Tibial nerve (tissue), 4 donors: ENCODE results near the gene MED13L. TPM values are rescaled to one million over a fixed set of nuclear protein-coding genes. Genes with fewer than 3 reads are reported as not detected.

Experiments used
- DNase-seq, 2 donors: peaks; one replicate each; pipeline ENCODE4 v3.0.0-alpha.2; 2019; ENCODE audit warnings: low spot score in 2 of 2
- H3K27ac ChIP-seq, 4 donors: fragments of 200-600 bp; sonication (generic) in 3 of 4; one replicate each; pipeline ENCODE4 v1.5.1; 2017 to 2019; ENCODE audit warnings: mild to moderate bottlenecking in 1 of 4
- H3K27me3 ChIP-seq, 2 donors: fragments of 200-600 bp; sonication (generic) in 1 of 2; one replicate each; pipeline versions ENCODE4 v1.5.1 to v1.6.0; 2017 to 2019
- H3K36me3 ChIP-seq, 3 donors: fragments of 200-600 bp; sonication (generic); one replicate each; pipeline ENCODE4 v1.5.1; 2018 to 2019
- H3K4me1 ChIP-seq, 4 donors: fragments of 200-600 bp; sonication (generic) in 3 of 4; one replicate each; pipeline ENCODE4 v1.5.1; 2017 to 2019
- H3K4me3 ChIP-seq, 4 donors: fragments of 200-600 bp; sonication (generic) in 3 of 4; one replicate each; pipeline ENCODE4 v1.5.1; 2017 to 2019; ENCODE audit warnings: mild to moderate bottlenecking in 1 of 4, moderate library complexity in 1 of 4
- H3K9me3 ChIP-seq, 4 donors: fragments of 200-600 bp; sonication (generic) in 3 of 4; one replicate each; pipeline ENCODE4 v1.5.1; 2017 to 2019
- EP300 ChIP-seq, 2 donors: sonication (generic); formaldehyde crosslinking; IDR thresholded peaks; one replicate each; pipeline ENCODE4 v1.6.1; 2017; ENCODE audit warnings: antibody characterized with exemption in 2 of 2, mild to moderate bottlenecking in 1 of 2
- POLR2A ChIP-seq, 2 donors: fragments of 450-650 bp; IDR thresholded peaks; one replicate each; pipeline ENCODE4 v1.6.1; 2017; ENCODE audit warnings: antibody characterized with exemption in 2 of 2, mild to moderate bottlenecking in 2 of 2, moderate library complexity in 2 of 2
- WGBS, 2 donors: methylation state at CpG; one replicate each; pipeline ENCODE4 v1.1.5; 2018; 5-methylcytosine and 5-hydroxymethylcytosine counted together
- total RNA-seq, 4 donors: library from RNA; depleted of rRNA; stranded (reverse); fragments of >200 nt; gene quantifications; one replicate each; pipeline ENCODE4 v1.1.0, GENCODE V29; 2016
- TF ChIP-seq, protein P1 (sequence below), 5 experiments: fragments of 200-600 bp in 3 of 5; fragments of 450-650 bp in 2 of 5; sonication (generic) in 3 of 5; IDR thresholded peaks; one replicate each; pipeline ENCODE4 v1.5.1; 2016 to 2019; ENCODE audit warnings: antibody characterized with exemption in 5 of 5, mild to moderate bottlenecking in 3 of 5, moderate library complexity in 2 of 5

The MED13L gene
- total RNA-seq, 4 donors from 2014 or later = 138 to 234 (median 218) TPM

DNA sequence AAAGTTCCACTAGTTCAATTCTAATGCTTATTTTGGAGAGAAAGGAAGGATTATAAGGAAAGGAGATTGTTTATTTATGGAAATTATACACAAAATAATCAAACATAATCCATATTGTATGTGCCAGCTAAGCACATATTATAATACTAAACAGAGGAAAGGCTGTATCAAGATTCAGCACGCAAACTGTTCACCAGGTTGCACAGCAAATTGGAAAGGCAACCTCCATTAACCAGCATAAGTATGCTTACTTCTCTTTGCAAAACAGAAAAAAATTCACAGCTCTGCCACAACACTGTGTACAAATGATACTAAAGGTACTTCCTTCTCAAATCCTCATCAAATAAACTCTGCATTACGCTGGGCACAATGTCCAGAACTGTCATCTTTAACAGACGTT lies 146.3 kb downstream of the MED13L start:
- Histone ChIP-seq H3K9me3 (no peaks in the 10 kb centered on the region), H3K4me1 (peaks cover 0 to 100% (median 44%) of the 10 kb centered on the region in 4 donors), H3K27me3 (no peaks in the 10 kb centered on the region), H3K4me3 (no peak overlapping the region), H3K36me3 (no peaks in the 10 kb centered on the region), H3K27ac (no peak overlapping the region)
- TF ChIP-seq EP300 (IDR thresholded peaks at IDR 0.05) (no peak), POLR2A (IDR thresholded peaks at IDR 0.05) (no peak)
- TF ChIP-seq, protein P1, sequence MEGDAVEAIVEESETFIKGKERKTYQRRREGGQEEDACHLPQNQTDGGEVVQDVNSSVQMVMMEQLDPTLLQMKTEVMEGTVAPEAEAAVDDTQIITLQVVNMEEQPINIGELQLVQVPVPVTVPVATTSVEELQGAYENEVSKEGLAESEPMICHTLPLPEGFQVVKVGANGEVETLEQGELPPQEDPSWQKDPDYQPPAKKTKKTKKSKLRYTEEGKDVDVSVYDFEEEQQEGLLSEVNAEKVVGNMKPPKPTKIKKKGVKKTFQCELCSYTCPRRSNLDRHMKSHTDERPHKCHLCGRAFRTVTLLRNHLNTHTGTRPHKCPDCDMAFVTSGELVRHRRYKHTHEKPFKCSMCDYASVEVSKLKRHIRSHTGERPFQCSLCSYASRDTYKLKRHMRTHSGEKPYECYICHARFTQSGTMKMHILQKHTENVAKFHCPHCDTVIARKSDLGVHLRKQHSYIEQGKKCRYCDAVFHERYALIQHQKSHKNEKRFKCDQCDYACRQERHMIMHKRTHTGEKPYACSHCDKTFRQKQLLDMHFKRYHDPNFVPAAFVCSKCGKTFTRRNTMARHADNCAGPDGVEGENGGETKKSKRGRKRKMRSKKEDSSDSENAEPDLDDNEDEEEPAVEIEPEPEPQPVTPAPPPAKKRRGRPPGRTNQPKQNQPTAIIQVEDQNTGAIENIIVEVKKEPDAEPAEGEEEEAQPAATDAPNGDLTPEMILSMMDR (IDR thresholded peaks at IDR 0.05) = no peak
- 93 to 97% methylated on average over 3 of the region's 3 CpGs for WGBS, 2 donors
- DNase-seq = no peak

DNA sequence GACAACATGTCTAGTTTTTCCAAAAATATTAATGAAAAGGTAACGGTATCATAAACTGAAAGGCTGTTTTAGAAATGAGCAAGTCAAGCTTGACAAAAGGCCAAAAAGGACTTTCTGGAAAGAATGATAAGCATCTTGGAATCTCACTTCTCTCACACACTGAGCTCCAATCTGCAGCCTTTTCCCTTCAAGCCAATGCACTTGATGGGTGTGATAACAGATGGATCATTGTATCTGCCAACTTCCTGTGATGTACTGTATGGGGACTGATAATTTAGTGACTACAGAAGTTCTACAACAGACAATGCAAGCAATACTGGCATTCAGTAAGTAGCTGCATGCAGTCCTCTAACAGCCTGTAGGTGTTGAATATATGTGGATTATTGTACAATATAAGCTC lies 147.1 kb downstream of the MED13L start:
- H3K4me1 ChIP-seq = peaks cover 0 to 100% (median 48%) of the 10 kb centered on the region in 4 donors
- no peaks in the 10 kb centered on the region for H3K27me3 ChIP-seq
- DNase-seq = no peak
- no peak overlapping the region for H3K27ac ChIP-seq
- WGBS, 2 donors = 14 to 23% methylated on average over 1 of the region's 1 CpG
- no peak overlapping the region for H3K4me3 ChIP-seq
- no peaks in the 10 kb centered on the region for H3K36me3 ChIP-seq
- H3K9me3 ChIP-seq = no peaks in the 10 kb centered on the region
- TF ChIP-seq EP300 (IDR thresholded peaks at IDR 0.05) = no peak

DNA sequence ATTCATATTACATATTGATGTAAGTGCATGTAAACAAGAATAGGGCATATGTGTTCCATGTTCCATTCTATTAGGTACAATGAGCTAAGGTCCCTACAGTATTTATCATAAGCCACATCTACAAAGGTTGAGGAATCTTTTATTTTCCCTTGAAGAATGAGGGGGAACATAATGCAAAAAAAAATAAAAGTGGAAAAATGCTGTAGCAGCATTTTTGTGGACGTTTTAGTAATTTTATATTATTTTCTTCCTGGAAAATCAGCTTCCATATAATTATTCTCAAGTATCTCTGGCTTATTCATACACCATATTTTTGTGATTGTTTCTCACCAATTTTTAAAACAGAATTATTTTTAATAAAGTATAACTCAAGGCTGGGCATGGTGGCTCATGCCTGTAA lies 148.7 kb downstream of the MED13L start:
- Histone ChIP-seq H3K27ac (no peak overlapping the region), H3K27me3 (no peaks in the 10 kb centered on the region), H3K4me1 (peaks cover 0 to 99% (median 52%) of the 10 kb centered on the region in 4 donors), H3K36me3 (no peaks in the 10 kb centered on the region), H3K4me3 (no peak overlapping the region), H3K9me3 (no peaks in the 10 kb centered on the region)
- DNase-seq = no peak
- 37 to 39% methylated on average over 1 of the region's 1 CpG for WGBS, 2 donors
- no peak for TF ChIP-seq EP300 (IDR thresholded peaks at IDR 0.05)
- no peak for TF ChIP-seq POLR2A (IDR thresholded peaks at IDR 0.05)
- TF ChIP-seq, protein P1 (IDR thresholded peaks at IDR 0.05) = no peak

DNA sequence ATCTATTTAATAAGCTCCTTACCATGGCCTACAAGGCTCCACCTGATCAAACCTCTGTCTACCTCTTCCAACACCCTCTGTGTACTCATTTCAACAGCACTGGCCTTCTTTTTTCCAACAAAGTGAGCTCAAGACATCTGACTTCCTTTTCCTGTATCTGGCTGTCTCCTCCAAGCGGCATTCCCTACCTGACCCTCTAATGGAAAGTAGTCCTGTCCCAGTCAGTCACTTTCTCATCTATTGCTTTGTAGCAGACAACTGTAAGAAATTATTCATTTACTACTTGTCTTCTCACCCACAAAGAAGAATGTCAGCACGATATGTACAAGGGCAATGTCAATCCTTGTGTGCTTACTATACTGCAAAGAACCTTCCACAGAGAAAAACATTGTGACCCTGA lies 149.6 kb downstream of the MED13L start:
- peaks cover 0 to 99% (median 52%) of the 10 kb centered on the region in 4 donors for H3K4me1 ChIP-seq
- WGBS, 2 donors = 74 to 77% methylated on average over 2 of the region's 2 CpGs
- TF ChIP-seq POLR2A (IDR thresholded peaks at IDR 0.05) (no peak), EP300 (IDR thresholded peaks at IDR 0.05) (no peak)
- TF ChIP-seq, protein P1 (IDR thresholded peaks at IDR 0.05) = no peak
- H3K9me3 ChIP-seq = no peaks in the 10 kb centered on the region
- no peaks in the 10 kb centered on the region for H3K36me3 ChIP-seq
- DNase-seq = no peak
- no peak overlapping the region for H3K27ac ChIP-seq
- H3K4me3 ChIP-seq = no peak overlapping the region
- H3K27me3 ChIP-seq = no peaks in the 10 kb centered on the region

DNA sequence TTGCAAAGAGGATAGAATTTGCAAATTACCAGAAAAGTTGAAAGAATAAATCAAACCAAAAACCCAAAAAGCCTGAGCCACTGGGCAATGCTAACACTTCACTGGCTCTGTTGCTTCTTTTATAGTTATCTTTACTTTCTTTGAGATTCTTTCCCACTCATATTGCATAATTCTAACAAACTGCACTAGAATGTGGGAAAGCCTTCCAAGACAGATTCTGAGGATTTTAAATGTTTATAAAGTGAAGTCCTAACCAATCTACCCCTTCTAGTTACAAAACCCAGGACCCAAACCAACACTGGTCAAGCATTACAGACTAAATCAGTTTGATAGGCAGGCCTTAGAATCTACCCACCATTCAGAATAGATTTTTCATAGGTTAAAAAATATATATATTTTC lies 150.9 kb downstream of the MED13L start:
- H3K4me3 ChIP-seq = no peak overlapping the region
- no peak for TF ChIP-seq EP300 (IDR thresholded peaks at IDR 0.05)
- TF ChIP-seq POLR2A (IDR thresholded peaks at IDR 0.05) = no peak
- TF ChIP-seq, protein P1 (IDR thresholded peaks at IDR 0.05) = no peak
- H3K27ac ChIP-seq = no peak overlapping the region
- no peak for DNase-seq
- no peaks in the 10 kb centered on the region for H3K27me3 ChIP-seq
- no peaks in the 10 kb centered on the region for H3K36me3 ChIP-seq
- H3K4me1 ChIP-seq = peaks cover 0 to 99% (median 54%) of the 10 kb centered on the region in 4 donors
- H3K9me3 ChIP-seq = no peaks in the 10 kb centered on the region
